Astrocyte of the cerebellum (primary cell): ENCODE results near the gene KLHL7.
A peak's percentile ranks its signal among the peaks of the same experiment; 100 is the strongest.

Source experiments
- DNase-seq: peaks from one replicate; pipeline ENCODE4 v3.0.0-alpha.2; 2011; ENCODE audit warnings: low read depth
- H3K4me3 ChIP-seq: 2 replicates; pipeline ENCODE4 v1.5.1; 2011; ENCODE audit warnings: mild to moderate bottlenecking, low read depth, low read length, moderate library complexity
- CTCF ChIP-seq: IDR thresholded peaks from 2 replicates; pipeline ENCODE4 v1.5.1; 2012; ENCODE audit warnings: low read length, low read depth, moderate library complexity, mild to moderate bottlenecking; ENCODE audit errors: missing control alignments
- in situ Hi-C: cut with HindIII; loops from 2 replicates; pipeline ENCODE4 v1.10.0; 2017; ENCODE audit warnings: low sequenced_read_pairs

KLHL7 gene, protein sequence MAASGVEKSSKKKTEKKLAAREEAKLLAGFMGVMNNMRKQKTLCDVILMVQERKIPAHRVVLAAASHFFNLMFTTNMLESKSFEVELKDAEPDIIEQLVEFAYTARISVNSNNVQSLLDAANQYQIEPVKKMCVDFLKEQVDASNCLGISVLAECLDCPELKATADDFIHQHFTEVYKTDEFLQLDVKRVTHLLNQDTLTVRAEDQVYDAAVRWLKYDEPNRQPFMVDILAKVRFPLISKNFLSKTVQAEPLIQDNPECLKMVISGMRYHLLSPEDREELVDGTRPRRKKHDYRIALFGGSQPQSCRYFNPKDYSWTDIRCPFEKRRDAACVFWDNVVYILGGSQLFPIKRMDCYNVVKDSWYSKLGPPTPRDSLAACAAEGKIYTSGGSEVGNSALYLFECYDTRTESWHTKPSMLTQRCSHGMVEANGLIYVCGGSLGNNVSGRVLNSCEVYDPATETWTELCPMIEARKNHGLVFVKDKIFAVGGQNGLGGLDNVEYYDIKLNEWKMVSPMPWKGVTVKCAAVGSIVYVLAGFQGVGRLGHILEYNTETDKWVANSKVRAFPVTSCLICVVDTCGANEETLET

DNA sequence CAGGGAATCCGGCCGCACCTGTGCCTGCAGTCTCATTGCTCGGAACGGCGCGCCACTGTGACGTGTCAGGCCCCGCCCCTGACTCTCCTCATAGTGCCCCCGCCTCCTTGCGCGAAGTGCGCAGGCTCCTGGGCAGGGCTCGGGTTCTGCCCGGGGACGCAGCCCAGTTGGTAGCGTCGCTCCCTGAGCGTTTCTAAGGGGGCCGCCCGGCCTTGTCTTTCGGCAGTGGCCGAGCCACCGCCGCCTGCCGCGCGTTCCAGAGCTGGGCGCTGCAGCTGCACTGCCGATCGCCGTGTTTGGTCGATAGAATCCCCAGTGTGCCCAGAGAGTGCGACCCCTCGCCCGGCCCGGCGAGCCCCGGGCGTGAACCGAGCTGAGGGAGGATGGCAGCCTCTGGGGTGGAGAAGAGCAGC lies at the start of gene KLHL7:
KLHL7 (plus strand) TSS at position 142 of the 413 bp plus-strand sequence; CDS start at position 384, 242 bp downstream.
- in situ Hi-C loops, result no loop called here
- peak; percentile 74 for DNase-seq
- H3K4me3 ChIP-seq, result peak within 1 kb of the TSS; percentile 95
- TF ChIP-seq CTCF, result no peak

DNA sequence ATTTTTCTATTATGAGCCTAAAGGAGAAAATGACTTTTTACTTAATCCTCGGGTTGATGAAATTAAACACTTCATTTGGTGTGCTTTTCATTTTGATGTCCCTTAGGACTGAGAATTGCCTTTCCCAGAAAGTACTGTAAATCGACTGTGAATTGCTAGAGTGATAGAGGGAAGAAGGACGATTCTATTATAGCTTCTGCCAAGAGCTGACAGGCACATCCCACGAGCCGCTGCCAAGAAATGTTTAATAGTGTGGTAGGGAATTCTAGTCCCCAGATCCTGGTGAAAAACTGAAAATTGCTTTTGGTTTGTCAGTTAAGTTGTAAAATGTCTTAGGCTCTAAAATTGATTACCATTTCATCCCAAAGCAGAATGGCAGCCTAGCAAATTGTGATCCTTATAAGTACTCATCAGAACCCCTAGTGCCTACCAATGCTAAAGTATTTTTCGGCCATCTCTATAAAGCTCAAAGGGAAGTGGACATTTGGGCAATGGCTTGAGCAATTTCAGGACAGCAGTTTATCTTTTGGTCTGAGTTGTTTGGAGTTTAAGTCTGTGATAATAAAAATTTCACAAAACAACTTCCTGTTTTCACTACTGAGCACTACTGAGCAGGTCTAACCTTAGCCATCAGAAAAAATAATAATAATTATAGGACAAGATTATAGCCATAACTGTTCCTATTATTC lies 47.0 kb upstream of the KLHL7 start:
- no peak overlapping the region for H3K4me3 ChIP-seq
- no peak for DNase-seq
- in situ Hi-C loops, result loop anchor here (5.0 kb wide), 1 partner anchor 501 kb away; no protein-coding TSS in a partner anchor
- TF ChIP-seq CTCF, result no peak

GRCh38 chr7:23061327-23061726 lies 44.3 kb upstream of the KLHL7 start:
- in situ Hi-C loops, result no loop called here
- no peak for DNase-seq
- H3K4me3 ChIP-seq, result no peak overlapping the region
- no peak for TF ChIP-seq CTCF

DNA sequence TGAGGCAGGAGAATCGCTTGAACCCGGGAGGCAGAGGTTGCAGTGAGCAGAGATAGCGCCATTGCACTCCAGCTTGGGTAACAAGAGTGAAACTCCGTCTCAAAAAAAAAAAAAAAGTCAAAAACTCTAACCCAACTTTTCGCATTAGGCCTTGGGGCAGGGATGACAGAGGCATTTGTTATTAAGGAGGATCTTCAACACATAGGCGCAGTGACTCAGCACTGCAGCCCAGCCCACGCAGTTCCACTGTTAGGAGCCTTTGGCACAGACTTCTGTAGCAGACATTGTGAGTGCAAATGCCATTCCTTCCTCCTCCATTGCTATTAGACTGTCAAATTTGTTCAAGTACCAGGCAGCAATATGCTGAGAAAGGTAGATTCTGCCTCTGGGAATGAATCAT lies 43.1 kb upstream of the KLHL7 start:
- TF ChIP-seq CTCF, result no peak
- in situ Hi-C loops, result no loop called here
- DNase-seq, result no peak
- no peak overlapping the region for H3K4me3 ChIP-seq

DNA sequence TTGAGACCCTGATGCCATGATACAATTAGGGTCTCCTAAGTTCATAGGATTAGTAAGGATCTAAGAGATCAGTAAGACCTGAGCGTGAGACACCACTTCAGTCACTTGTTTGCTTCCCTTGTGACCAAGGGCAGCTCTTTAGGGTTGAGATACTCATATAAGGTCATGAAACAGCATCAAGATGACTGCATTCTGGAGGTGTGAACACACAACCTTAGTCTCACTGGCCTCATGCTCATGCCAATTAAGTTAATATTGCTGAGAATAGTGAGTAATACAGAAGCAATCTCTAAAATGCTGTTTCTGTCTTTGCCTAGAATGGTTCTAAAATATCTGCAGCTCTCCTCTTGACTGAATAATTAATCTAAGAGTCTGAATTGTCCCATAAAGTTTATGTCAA lies 39.6 kb upstream of the KLHL7 start:
- TF ChIP-seq CTCF, result no peak
- no peak overlapping the region for H3K4me3 ChIP-seq
- in situ Hi-C loops, result no loop called here
- no peak for DNase-seq

DNA sequence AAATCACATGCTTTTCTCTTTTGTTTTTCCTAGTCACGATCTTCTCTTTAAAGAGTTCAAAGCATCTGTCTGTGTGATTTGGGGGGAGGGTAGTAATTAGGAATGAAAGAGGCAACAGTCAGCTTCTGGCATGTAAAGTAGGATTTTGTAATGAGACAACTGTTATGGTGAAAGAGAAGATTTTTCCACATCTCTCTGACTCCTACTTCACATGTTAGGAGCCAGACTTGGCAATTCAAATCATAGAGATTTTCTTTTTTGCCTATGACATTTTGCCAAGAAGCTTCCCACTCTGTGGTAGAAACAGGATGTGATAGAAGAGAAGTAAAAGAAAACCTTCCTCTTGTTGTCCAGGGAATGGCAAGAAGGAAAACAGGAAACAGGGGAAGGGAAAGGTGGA lies 38.3 kb upstream of the KLHL7 start:
- no peak for TF ChIP-seq CTCF
- no peak for DNase-seq
- in situ Hi-C loops, result no loop called here
- no peak overlapping the region for H3K4me3 ChIP-seq
